Endothelial cell of umbilical vein (primary cell): ENCODE data around the gene PGA5.

Experiments used
- EZH2 ChIP-seq: IDR thresholded peaks from 2 replicates; pipeline ENCODE4 v1.6.1; 2012; ENCODE audit warnings: borderline replicate concordance, low read depth, mild to moderate bottlenecking, moderate library complexity, low read length, inconsistent platforms; ENCODE audit not compliant: severe bottlenecking
- FOS ChIP-seq: IDR thresholded peaks from 2 replicates; pipeline ENCODE4 v1.6.1; 2011; ENCODE audit warnings: mild to moderate bottlenecking, low read length, moderate library complexity, borderline replicate concordance; ENCODE audit not compliant: insufficient read depth
- JUN ChIP-seq: IDR thresholded peaks from 2 replicates; pipeline ENCODE4 v1.6.1; 2011; ENCODE audit warnings: borderline replicate concordance, low read depth; ENCODE audit not compliant: insufficient read length, insufficient read depth
- MAX ChIP-seq: IDR thresholded peaks from 2 replicates; pipeline ENCODE4 v1.6.1; 2011; ENCODE audit not compliant: insufficient read depth, insufficient read length
- MYC ChIP-seq: IDR thresholded peaks from one replicate; pipeline ENCODE4 v1.6.1; 2011; ENCODE audit warnings: mild to moderate bottlenecking, low read depth, low read length
- POLR2A ChIP-seq: IDR thresholded peaks from 2 replicates; pipeline ENCODE4 v1.6.1; 2012; ENCODE audit warnings: low read depth, mild to moderate bottlenecking, control low read depth, low read length
- POLR2AphosphoS5 ChIP-seq: IDR thresholded peaks from 2 replicates; pipeline ENCODE4 v1.6.1; 2012; ENCODE audit warnings: low read depth, mild to moderate bottlenecking, control low read depth, low read length, moderate library complexity; ENCODE audit not compliant: insufficient read depth
- TF ChIP-seq, protein P1 (sequence below), 2 donors: IDR thresholded peaks; 1 replicate in 1 of 2; 2 replicates in 1 of 2; pipeline ENCODE4 v1.5.1; 2011; ENCODE audit warnings: low read length in 2 of 2, mild to moderate bottlenecking in 2 of 2, moderate library complexity in 2 of 2, control low read depth in 1 of 2, inconsistent platforms in 1 of 2, low read depth in 1 of 2; ENCODE audit not compliant: insufficient read depth in 1 of 2; ENCODE audit errors: extremely low read depth in 1 of 2

DNA sequence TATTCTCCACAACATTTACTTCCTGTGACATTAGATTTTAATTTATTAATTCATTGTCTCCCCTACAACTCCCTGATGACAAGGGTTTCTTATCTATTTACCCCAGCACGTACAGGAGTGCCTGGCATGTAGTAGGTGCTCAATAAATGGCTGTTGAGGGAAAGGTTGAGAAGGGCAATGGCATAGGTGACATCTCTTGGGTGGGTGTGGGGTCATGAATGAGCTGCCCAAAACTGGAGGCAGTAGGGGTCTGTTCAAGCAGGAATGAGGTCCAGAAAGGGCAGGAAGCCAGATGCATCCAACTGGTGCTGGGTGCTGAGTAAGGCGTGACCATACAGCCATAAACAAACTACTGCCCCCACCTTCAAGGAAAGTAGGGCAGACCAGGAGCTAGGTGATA, 51.4 kb downstream of the PGA5 start:
- no peak for TF ChIP-seq POLR2AphosphoS5
- TF ChIP-seq EZH2 = no peak
- TF ChIP-seq, protein P1, sequence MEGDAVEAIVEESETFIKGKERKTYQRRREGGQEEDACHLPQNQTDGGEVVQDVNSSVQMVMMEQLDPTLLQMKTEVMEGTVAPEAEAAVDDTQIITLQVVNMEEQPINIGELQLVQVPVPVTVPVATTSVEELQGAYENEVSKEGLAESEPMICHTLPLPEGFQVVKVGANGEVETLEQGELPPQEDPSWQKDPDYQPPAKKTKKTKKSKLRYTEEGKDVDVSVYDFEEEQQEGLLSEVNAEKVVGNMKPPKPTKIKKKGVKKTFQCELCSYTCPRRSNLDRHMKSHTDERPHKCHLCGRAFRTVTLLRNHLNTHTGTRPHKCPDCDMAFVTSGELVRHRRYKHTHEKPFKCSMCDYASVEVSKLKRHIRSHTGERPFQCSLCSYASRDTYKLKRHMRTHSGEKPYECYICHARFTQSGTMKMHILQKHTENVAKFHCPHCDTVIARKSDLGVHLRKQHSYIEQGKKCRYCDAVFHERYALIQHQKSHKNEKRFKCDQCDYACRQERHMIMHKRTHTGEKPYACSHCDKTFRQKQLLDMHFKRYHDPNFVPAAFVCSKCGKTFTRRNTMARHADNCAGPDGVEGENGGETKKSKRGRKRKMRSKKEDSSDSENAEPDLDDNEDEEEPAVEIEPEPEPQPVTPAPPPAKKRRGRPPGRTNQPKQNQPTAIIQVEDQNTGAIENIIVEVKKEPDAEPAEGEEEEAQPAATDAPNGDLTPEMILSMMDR (IDR thresholded peaks at IDR 0.05; ENCODE audit: extremely low read depth in 1 of 2, insufficient read depth in 1 of 2, low read depth in 1 of 2, low read length in 2 of 2) = no peak
- no peak for TF ChIP-seq POLR2A
- no peak for TF ChIP-seq FOS
- TF ChIP-seq MYC = no peak
- TF ChIP-seq MAX = no peak
- no peak for TF ChIP-seq JUN
